22Rv1 (cell line): ENCODE results near the gene RPL37A.

Source experiments
- ZFX ChIP-seq: fragments of 450-650 bp; IDR thresholded peaks from 2 replicates; pipeline ENCODE4 v1.6.1; 2017; ENCODE audit warnings: antibody characterized with exemption, borderline replicate concordance
- TF ChIP-seq, protein P1 (sequence below): fragments of 450-650 bp; IDR thresholded peaks from 2 replicates; pipeline ENCODE4 v1.5.1; 2017; ENCODE audit warnings: mild to moderate bottlenecking

DNA sequence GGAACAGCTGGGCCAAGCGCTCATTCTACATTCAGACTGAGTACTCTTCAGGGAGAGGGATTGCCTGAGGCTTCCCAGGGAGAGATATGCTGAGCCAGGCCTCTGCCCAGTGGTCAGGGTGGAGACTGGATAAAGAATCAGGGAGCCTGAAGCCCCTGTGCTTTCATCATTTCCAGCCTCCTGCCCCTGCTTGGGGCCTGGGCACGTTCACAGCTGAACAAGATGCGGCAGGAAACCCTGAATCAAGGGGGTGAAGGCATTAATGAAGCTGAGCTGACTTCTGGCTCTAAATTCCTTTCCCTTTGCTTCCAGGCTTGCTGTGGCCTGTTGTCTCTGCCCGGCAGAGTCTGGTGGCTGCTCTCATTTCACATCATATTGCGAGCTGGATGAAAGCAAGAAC is 35.0 kb downstream of the RPL37A start:
- TF ChIP-seq, protein P1, sequence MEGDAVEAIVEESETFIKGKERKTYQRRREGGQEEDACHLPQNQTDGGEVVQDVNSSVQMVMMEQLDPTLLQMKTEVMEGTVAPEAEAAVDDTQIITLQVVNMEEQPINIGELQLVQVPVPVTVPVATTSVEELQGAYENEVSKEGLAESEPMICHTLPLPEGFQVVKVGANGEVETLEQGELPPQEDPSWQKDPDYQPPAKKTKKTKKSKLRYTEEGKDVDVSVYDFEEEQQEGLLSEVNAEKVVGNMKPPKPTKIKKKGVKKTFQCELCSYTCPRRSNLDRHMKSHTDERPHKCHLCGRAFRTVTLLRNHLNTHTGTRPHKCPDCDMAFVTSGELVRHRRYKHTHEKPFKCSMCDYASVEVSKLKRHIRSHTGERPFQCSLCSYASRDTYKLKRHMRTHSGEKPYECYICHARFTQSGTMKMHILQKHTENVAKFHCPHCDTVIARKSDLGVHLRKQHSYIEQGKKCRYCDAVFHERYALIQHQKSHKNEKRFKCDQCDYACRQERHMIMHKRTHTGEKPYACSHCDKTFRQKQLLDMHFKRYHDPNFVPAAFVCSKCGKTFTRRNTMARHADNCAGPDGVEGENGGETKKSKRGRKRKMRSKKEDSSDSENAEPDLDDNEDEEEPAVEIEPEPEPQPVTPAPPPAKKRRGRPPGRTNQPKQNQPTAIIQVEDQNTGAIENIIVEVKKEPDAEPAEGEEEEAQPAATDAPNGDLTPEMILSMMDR, result no peak
- no peak for TF ChIP-seq ZFX
